ENCODE measurements around the gene ATP6AP2. TPM values are rescaled to one million over a fixed set of nuclear protein-coding genes. Genes with fewer than 3 reads are reported as not detected.

ATP6AP2 gene
- total RNA-seq, 4 donors from 2014 or later: 213 to 287 (median 270) TPM

- Histone ChIP-seq H3K27me3 (no peaks in the 10 kb centered on the region), H3K4me3 (replicated peaks in 1 of 3) (no peak overlapping the region), H3K4me1 (peaks cover 11% of the 10 kb centered on the region in 2 donors), H3K27ac (peak overlapping the region; percentile 41 to 81 (median 51)), H3K36me3 (no peaks in the 10 kb centered on the region), H3K9me3 (no peaks in the 10 kb centered on the region)
- TF ChIP-seq POLR2A (IDR thresholded peaks at IDR 0.05) (peak in 1 of 2 donors; percentile 15), CTCF (IDR thresholded peaks at IDR 0.05) (peak in 2 of 6 experiments; percentile 15 to 17)
- DNase-seq: peak; percentile 78 to 82
- intact Hi-C loops (cut with DNase I): loop anchor here (10.0 kb wide), 1 partner anchor 105 kb away; the partner anchor contains the start of gene CXorf38
- WGBS, 2 donors: 25 to 33% methylated on average over 7 to 9 of the region's 20 CpGs
Observed at GRCh38 chrX:40539214-40540142, 41.3 kb upstream of the ATP6AP2 start.

GRCh38 chrX:40542208-40542607, 38.6 kb upstream of the ATP6AP2 start:
- Histone ChIP-seq H3K27me3 (no peaks in the 10 kb centered on the region), H3K4me3 (replicated peaks in 1 of 3) (no peak overlapping the region), H3K4me1 (peaks cover 23 to 27% of the 10 kb centered on the region in 2 donors), H3K36me3 (no peaks in the 10 kb centered on the region), H3K9me3 (no peaks in the 10 kb centered on the region), H3K27ac (peak overlapping the region; percentile 68 to 84 (median 80))
- intact Hi-C loops (cut with DNase I): loop anchor here (10.0 kb wide), 1 partner anchor 103 kb away; the partner anchor contains the start of gene CXorf38
- WGBS, 2 donors: 80 to 85% methylated on average over 7 of the region's 10 CpGs
- no peak for DNase-seq
- TF ChIP-seq CTCF (IDR thresholded peaks at IDR 0.05) (no peak), POLR2A (IDR thresholded peaks at IDR 0.05) (no peak)

GRCh38 chrX:40542972-40543371, 37.8 kb upstream of the ATP6AP2 start:
- Histone ChIP-seq H3K9me3 (no peaks in the 10 kb centered on the region), H3K27ac (peak overlapping the region; percentile 80 to 89 (median 80)), H3K36me3 (no peaks in the 10 kb centered on the region), H3K4me1 (peaks cover 23 to 29% of the 10 kb centered on the region in 2 donors), H3K27me3 (no peaks in the 10 kb centered on the region), H3K4me3 (replicated peaks in 1 of 3) (no peak overlapping the region)
- peak in 1 of 2 donors; percentile 23 for TF ChIP-seq POLR2A (IDR thresholded peaks at IDR 0.05)
- TF ChIP-seq CTCF (IDR thresholded peaks at IDR 0.05): no peak
- WGBS, 2 donors: 43 to 51% methylated on average over 4 of the region's 4 CpGs
- DNase-seq: peak; percentile 54 to 59
- intact Hi-C loops (cut with DNase I): loop anchor here (10.0 kb wide), 1 partner anchor 102 kb away; the partner anchor contains the start of gene CXorf38

GRCh38 chrX:40543661-40544328, 37.0 kb upstream of the ATP6AP2 start:
- peaks cover 23 to 29% of the 10 kb centered on the region in 2 donors for H3K4me1 ChIP-seq
- DNase-seq: peak; percentile 25 to 31
- no peaks in the 10 kb centered on the region for H3K36me3 ChIP-seq
- H3K9me3 ChIP-seq: no peaks in the 10 kb centered on the region
- intact Hi-C loops (cut with DNase I): loop anchor here (10.0 kb wide), 1 partner anchor 101 kb away; the partner anchor contains the start of gene CXorf38
- H3K27me3 ChIP-seq: no peaks in the 10 kb centered on the region
- TF ChIP-seq CTCF (IDR thresholded peaks at IDR 0.05) (peak; percentile 55 to 96 (median 76)), POLR2A (IDR thresholded peaks at IDR 0.05) (no peak)
- H3K27ac ChIP-seq: peak overlapping the region; percentile 80 to 93 (median 89)
- no peak overlapping the region for H3K4me3 ChIP-seq (replicated peaks in 1 of 3)
- 0 to 8% methylated on average over 8 of the region's 8 CpGs for whole genome bisulfite sequencing, 2 donors

Measured in thyroid gland (tissue), 4 donors.